H1 (cell line): ENCODE results near the gene IDUA. TPM values are rescaled to one million over a fixed set of nuclear protein-coding genes. Genes with fewer than 3 reads are reported as not detected.

Source experiments
- BACH1 ChIP-seq: IDR thresholded peaks from 2 replicates; pipeline ENCODE4 v1.6.1; 2012; ENCODE audit warnings: low read length, improper control_type of control experiment
- KDM4A ChIP-seq: IDR thresholded peaks from one replicate; pipeline ENCODE4 v1.7.1; 2012; ENCODE audit warnings: low read depth, mild to moderate bottlenecking, moderate library complexity, low read length, inconsistent platforms; ENCODE audit not compliant: severe bottlenecking
- RNF2 ChIP-seq: fragments of 200-900, 300-1000 bp; sonication (generic); IDR thresholded peaks from 2 replicates; pipeline ENCODE4 v1.7.1; 2016; ENCODE audit warnings: borderline replicate concordance, low read depth, mild to moderate bottlenecking, antibody characterized with exemption, low read length; ENCODE audit not compliant: poor library complexity, severe bottlenecking; ENCODE audit errors: missing control alignments
- polyA plus RNA-seq, 7 experiments: library from polyadenylated mRNA; depleted of rRNA in 3 of 7; stranded (reverse) in 5 of 7; unstranded in 2 of 7; fragments of >200 nt in 5 of 7; fragments of 200-250 nt in 2 of 7; gene quantifications; 1 replicate in 5 of 7; 2 replicates in 1 of 7; 4 replicates in 1 of 7; pipeline versions ENCODE4 v1.2.1 to v1.2.3, GENCODE V29; 2011 to 2013; ENCODE audit warnings: missing spikeins in 2 of 7, mixed read lengths in 2 of 7
- total RNA-seq: library from RNA; stranded (reverse); fragmentation: NEBNext Ultra II Directional; extraction: Animal tissue kit (Norgen Biotek cat#: 25700); gene quantifications from 2 replicates; pipeline ENCODE4 v1.2.1, GENCODE V29; 2021
- TF ChIP-seq, protein P1 (sequence below): IDR thresholded peaks from 2 replicates; pipeline ENCODE4 v1.6.1; 2012; ENCODE audit warnings: low read length, inconsistent platforms

The IDUA gene
- total and polyA plus RNA-seq, 2 of the 8 experiments (the other 6 are each of a cell fraction or from before 2014, with no cell fraction given): 2.8 to 4.8 TPM

DNA sequence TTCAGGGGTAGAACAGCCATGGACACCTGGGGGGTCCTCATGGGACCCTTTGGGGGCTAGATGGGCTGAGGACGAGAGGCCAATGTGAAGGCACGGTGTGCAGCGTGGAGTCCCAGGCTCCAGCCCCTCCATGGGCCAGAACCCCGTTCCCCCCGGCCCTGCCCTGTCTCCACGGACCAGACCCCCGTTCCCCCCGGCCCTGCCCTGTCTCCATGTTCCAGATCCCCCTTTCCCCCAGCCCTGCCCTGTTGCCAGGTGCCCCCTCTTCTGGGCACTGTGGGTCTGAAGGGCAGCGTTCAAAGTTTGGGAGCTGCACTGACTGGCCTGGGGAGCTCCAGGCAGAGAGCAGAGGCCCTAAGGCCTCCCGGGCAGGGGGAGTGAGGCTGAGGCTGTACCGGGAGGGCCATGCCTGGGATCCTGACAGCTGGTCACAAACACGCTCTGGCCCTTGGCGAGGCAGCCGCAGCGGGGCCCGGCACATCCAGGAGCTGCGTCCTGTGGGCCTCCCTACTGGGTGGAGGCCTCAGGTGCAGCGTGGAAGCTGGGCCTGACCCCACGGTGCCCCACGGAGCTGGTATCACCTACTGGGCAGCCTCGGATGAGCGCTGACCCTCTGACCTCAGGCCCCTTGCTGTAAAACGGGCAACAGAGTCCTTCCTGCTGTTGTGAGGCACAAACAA, 22.4 kb upstream of the IDUA start (continued):
- TF ChIP-seq, protein P1, sequence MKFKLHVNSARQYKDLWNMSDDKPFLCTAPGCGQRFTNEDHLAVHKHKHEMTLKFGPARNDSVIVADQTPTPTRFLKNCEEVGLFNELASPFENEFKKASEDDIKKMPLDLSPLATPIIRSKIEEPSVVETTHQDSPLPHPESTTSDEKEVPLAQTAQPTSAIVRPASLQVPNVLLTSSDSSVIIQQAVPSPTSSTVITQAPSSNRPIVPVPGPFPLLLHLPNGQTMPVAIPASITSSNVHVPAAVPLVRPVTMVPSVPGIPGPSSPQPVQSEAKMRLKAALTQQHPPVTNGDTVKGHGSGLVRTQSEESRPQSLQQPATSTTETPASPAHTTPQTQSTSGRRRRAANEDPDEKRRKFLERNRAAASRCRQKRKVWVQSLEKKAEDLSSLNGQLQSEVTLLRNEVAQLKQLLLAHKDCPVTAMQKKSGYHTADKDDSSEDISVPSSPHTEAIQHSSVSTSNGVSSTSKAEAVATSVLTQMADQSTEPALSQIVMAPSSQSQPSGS: no peak
- no peak for TF ChIP-seq KDM4A
- no peak for TF ChIP-seq RNF2
- TF ChIP-seq BACH1: no peak
